ENCODE measurements around the gene MISP3.

The MISP3 gene

GRCh38 chr19:14122924-14123323 is 50.3 kb downstream of the MISP3 start:
- DNase-seq: no peak
